ENCODE measurements around the gene UNK.

DNA sequence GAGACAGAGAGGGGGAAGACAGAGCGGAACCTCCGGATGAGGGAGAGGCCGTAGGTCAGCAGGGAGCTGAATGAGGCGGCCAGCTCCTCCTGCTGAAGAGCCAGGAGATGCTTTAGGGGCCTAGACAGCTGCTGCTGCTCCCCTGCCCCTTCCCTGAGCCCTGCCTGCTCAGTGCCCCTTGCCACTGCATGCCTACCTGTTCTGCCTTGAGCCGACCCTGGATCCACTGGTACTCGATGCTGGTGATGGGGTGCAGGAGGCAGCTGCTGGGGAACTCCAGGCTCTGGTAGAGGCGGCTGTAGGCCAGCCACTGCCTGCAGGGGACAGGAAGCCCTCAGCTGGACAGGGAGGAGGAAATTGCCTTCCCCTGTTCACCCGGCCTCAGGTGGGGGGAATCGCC, 52.0 kb downstream of the UNK start:
- TF ChIP-seq GATA2 (IDR thresholded peaks at IDR 0.05; ENCODE audit: low read depth, low read length) (no peak), GATA3 (IDR thresholded peaks at IDR 0.05; ENCODE audit: low read depth, low read length) (no peak)

Measured in SH-SY5Y (cell line).